H9 (cell line): Measurements from ENCODE around the gene TEX13A. TPM values are rescaled to one million over a fixed set of nuclear protein-coding genes. Genes with fewer than 3 reads are reported as not detected.

ENCODE experiments used
- DNase-seq: peaks from one replicate; pipeline ENCODE4 v3.0.0-alpha.2; 2017
- H2AFZ ChIP-seq: one replicate; pipeline ENCODE4 v1.6.1; 2013; ENCODE audit warnings: mild to moderate bottlenecking, low read length, control low read depth, moderate library complexity
- H2AK5ac ChIP-seq: 2 replicates; pipeline ENCODE4 v1.6.1; 2013; ENCODE audit warnings: low read length, control low read depth, mixed read lengths; ENCODE audit not compliant: insufficient read length
- H2BK120ac ChIP-seq: one replicate; pipeline ENCODE4 v1.6.1; 2013; ENCODE audit warnings: low read depth, mild to moderate bottlenecking, low read length, control low read depth, inconsistent platforms; ENCODE audit not compliant: poor library complexity, severe bottlenecking
- H2BK12ac ChIP-seq: 2 replicates; pipeline ENCODE4 v1.6.1; 2013; ENCODE audit warnings: low read length, control low read depth, mixed read lengths, low read depth; ENCODE audit not compliant: insufficient read length
- H2BK15ac ChIP-seq: 2 replicates; pipeline ENCODE4 v1.6.1; 2013; ENCODE audit warnings: low read depth, low read length, control low read depth
- H2BK20ac ChIP-seq: one replicate; pipeline ENCODE4 v1.6.1; 2013; ENCODE audit warnings: low read depth, mild to moderate bottlenecking, low read length, control low read depth, inconsistent platforms; ENCODE audit not compliant: poor library complexity, severe bottlenecking
- H2BK5ac ChIP-seq: 2 replicates; pipeline ENCODE4 v1.6.1; 2013; ENCODE audit warnings: low read length, control low read depth, mixed read lengths; ENCODE audit not compliant: insufficient read length
- H3K14ac ChIP-seq: 2 replicates; pipeline ENCODE4 v1.6.1; 2013; ENCODE audit warnings: low read length, control low read depth; ENCODE audit not compliant: insufficient read depth
- H3K18ac ChIP-seq: 2 replicates; pipeline ENCODE4 v1.6.1; 2013; ENCODE audit warnings: low read depth, mild to moderate bottlenecking, mixed read lengths, low read length, control low read depth; ENCODE audit not compliant: insufficient read length
- H3K23ac ChIP-seq: 2 replicates; pipeline ENCODE4 v1.6.1; 2013; ENCODE audit warnings: low read length, control low read depth, mixed read lengths, low read depth; ENCODE audit not compliant: insufficient read length
- H3K23me2 ChIP-seq: 2 replicates; pipeline ENCODE4 v1.6.1; 2013; ENCODE audit warnings: low read depth, mild to moderate bottlenecking, mixed read lengths, low read length, control low read depth; ENCODE audit not compliant: insufficient read length, poor library complexity, severe bottlenecking
- H3K27ac ChIP-seq: 2 replicates; pipeline ENCODE4 v1.5.1; 2013; ENCODE audit warnings: low read length, control low read depth, mixed read lengths, low read depth; ENCODE audit not compliant: insufficient read length
- H3K27me3 ChIP-seq: 2 replicates; pipeline ENCODE4 v1.6.1; 2013; ENCODE audit warnings: low read length, control low read depth, inconsistent platforms; ENCODE audit not compliant: insufficient read depth
- H3K4ac ChIP-seq: 2 replicates; pipeline ENCODE4 v1.6.1; 2013; ENCODE audit warnings: low read depth, mild to moderate bottlenecking, control low read depth, inconsistent platforms, low read length, moderate library complexity
- H3K4me1 ChIP-seq: 2 replicates; pipeline ENCODE4 v1.6.1; 2013; ENCODE audit warnings: low read length, control low read depth, inconsistent platforms; ENCODE audit not compliant: insufficient read depth
- H3K4me2 ChIP-seq: 2 replicates; pipeline ENCODE4 v1.6.1; 2013; ENCODE audit warnings: low read length, control low read depth, mixed read lengths; ENCODE audit not compliant: insufficient read length, insufficient read depth
- H3K56ac ChIP-seq: 2 replicates; pipeline ENCODE4 v1.6.1; 2013; ENCODE audit warnings: low read depth, mild to moderate bottlenecking, mixed read lengths, low read length, control low read depth; ENCODE audit not compliant: insufficient read length
- H3K79me1 ChIP-seq: 2 replicates; pipeline ENCODE4 v1.6.1; 2013; ENCODE audit warnings: low read depth, mild to moderate bottlenecking, moderate library complexity, low read length, control low read depth, inconsistent platforms; ENCODE audit not compliant: insufficient read depth, poor library complexity, severe bottlenecking
- H3K79me2 ChIP-seq: 2 replicates; pipeline ENCODE4 v1.6.1; 2013; ENCODE audit warnings: low read length, control low read depth, inconsistent platforms; ENCODE audit not compliant: insufficient read depth
- H3K9ac ChIP-seq: 2 replicates; pipeline ENCODE4 v1.6.1; 2013; ENCODE audit warnings: low read length, control low read depth, mixed read lengths; ENCODE audit not compliant: insufficient read length; ENCODE audit errors: extremely low read depth
- H3K9me3 ChIP-seq: one replicate; pipeline ENCODE4 v1.6.1; 2013; ENCODE audit warnings: low read depth, low read length, inconsistent platforms; ENCODE audit not compliant: control insufficient read depth
- H3T11ph ChIP-seq: one replicate; pipeline ENCODE4 v1.6.1; 2013; ENCODE audit warnings: mild to moderate bottlenecking, low read length, control low read depth, inconsistent platforms
- H4K20me1 ChIP-seq: one replicate; pipeline ENCODE4 v1.6.1; 2013; ENCODE audit not compliant: control insufficient read depth, insufficient read length, insufficient read depth
- H4K5ac ChIP-seq: 2 replicates; pipeline ENCODE4 v1.6.1; 2013; ENCODE audit warnings: low read depth, mild to moderate bottlenecking, mixed read lengths, low read length, control low read depth; ENCODE audit not compliant: insufficient read length
- H4K8ac ChIP-seq: replicated peaks from 2 replicates; pipeline ENCODE4 v1.6.1; 2013; ENCODE audit warnings: low read length, control low read depth, mixed read lengths, low read depth; ENCODE audit not compliant: insufficient read length
- H4K91ac ChIP-seq: 2 replicates; pipeline ENCODE4 v1.6.1; 2013; ENCODE audit warnings: low read depth, mild to moderate bottlenecking, moderate library complexity, mixed read lengths, low read length, control low read depth; ENCODE audit not compliant: insufficient read length
- H3K27ac Mint-ChIP-seq, 3 experiments: 2 replicates in 2 of 3; 3 replicates in 1 of 3; pipeline ENCODE4 v1.8.0; 2020 to 2021; ENCODE audit warnings: mixed read lengths in 3 of 3, mild to moderate bottlenecking in 1 of 3, moderate library complexity in 1 of 3
- H3K27me3 Mint-ChIP-seq: 2 replicates; pipeline ENCODE4 v1.8.0; 2021; ENCODE audit warnings: low read depth, mild to moderate bottlenecking, moderate library complexity, mixed read lengths
- H3K36me3 Mint-ChIP-seq, 3 experiments: 2 replicates in 2 of 3; 3 replicates in 1 of 3; pipeline ENCODE4 v1.8.0; 2020 to 2021; ENCODE audit warnings: low read depth in 3 of 3, mixed read lengths in 3 of 3; ENCODE audit not compliant: insufficient read depth in 1 of 3
- H3K4me1 Mint-ChIP-seq, 2 experiments: 2 replicates each; pipeline ENCODE4 v1.8.0; 2020; ENCODE audit warnings: mixed read lengths in 2 of 2
- H3K4me3 Mint-ChIP-seq, 2 experiments: 2 replicates in 1 of 2; 3 replicates in 1 of 2; pipeline ENCODE4 v1.8.0; 2020 to 2021; ENCODE audit warnings: mild to moderate bottlenecking in 2 of 2, mixed read lengths in 2 of 2, moderate library complexity in 1 of 2
- H3K9me3 Mint-ChIP-seq, 2 experiments: 2 replicates in 1 of 2; 3 replicates in 1 of 2; pipeline ENCODE4 v1.8.0; 2020; ENCODE audit warnings: mild to moderate bottlenecking in 2 of 2, mixed read lengths in 2 of 2, moderate library complexity in 1 of 2
- CTCF ChIP-seq: fragments of 200-600 bp; sonication (generic); conservative IDR thresholded peaks from 3 replicates; pipeline ENCODE4 v1.8.0; 2021; ENCODE audit warnings: antibody characterized with exemption, mild to moderate bottlenecking
- WGBS: extraction: QIAGEN DNeasy Blood & Tissue Kit; methylation state at CpG from one replicate; pipeline ENCODE4 v1.1.7; 2013; ENCODE audit warnings: missing lambda C conversion rate, low lambda C conversion rate, mixed read lengths; ENCODE audit not compliant: insufficient read length; ENCODE audit errors: extremely low coverage; 5-methylcytosine and 5-hydroxymethylcytosine counted together
- total RNA-seq: library from RNA; stranded (reverse); gene quantifications from 2 replicates; pipeline ENCODE4 v1.2.1, GENCODE V29; 2021

TEX13A gene
- total RNA-seq, 1 experiment from 2014 or later = not detected

DNA sequence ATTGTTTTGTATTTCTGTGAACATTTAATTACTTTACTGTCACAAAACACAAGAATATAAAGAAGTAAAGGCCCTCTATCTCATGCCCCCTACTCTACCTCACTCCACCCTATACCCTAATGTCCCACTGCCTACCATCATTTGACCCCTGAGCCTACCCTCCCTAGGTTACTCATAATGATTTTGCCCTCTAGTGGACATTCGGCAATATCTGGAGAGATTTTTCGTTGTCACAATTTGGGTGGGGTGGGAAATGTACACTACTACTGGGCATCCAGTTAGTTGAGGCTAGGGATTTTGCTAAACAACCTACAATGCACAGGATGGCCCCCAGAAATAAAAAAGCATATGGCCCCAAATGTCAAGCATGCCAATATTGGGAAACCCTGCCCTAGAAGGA lies 10.2 kb downstream of the TEX13A start:
- Histone ChIP-seq H4K5ac (no peak overlapping the region), H3K79me1 (no peaks in the 10 kb centered on the region), H3K27me3 (no peaks in the 10 kb centered on the region), H3K23me2 (no peaks in the 10 kb centered on the region), H4K91ac (no peak overlapping the region), H3K56ac (no peak overlapping the region), H2BK20ac (no peak overlapping the region), H3K4me1 (no peaks in the 10 kb centered on the region), H2BK12ac (no peak overlapping the region), H3K9ac (no peak overlapping the region), H3K4ac (no peak overlapping the region), H3K14ac (no peak overlapping the region), H3K79me2 (no peaks in the 10 kb centered on the region), H3K18ac (no peak overlapping the region), H3K9me3 (no peaks in the 10 kb centered on the region), H2BK120ac (no peak overlapping the region), H3K23ac (no peak overlapping the region), H2BK5ac (no peak overlapping the region), H4K20me1 (no peaks in the 10 kb centered on the region), H3T11ph (no peak overlapping the region), H2BK15ac (no peak overlapping the region), H3K27ac (no peak overlapping the region), H4K8ac (no peak overlapping the region), H2AK5ac (no peak overlapping the region), H2AFZ (no peak overlapping the region), H3K4me2 (no peak overlapping the region)
- Mint-ChIP-seq H3K36me3 (peaks cover 0 to 9% (median 0%) of the 10 kb centered on the region in 3 experiments; a peak in 3 of 7 replicates), H3K27ac (no peak overlapping the region), H3K9me3 (peaks cover 6 to 48% of the 10 kb centered on the region in 2 experiments; a peak in 4 of 5 replicates), H3K4me1 (no peaks in the 10 kb centered on the region), H3K4me3 (no peak overlapping the region), H3K27me3 (no peaks in the 10 kb centered on the region)
- no CpG with 5 or more reads among the region's 2 CpGs for WGBS
- DNase-seq = no peak
- TF ChIP-seq CTCF = peak; percentile 38; the same call in 2 of the 3 replicates
